ENCODE measurements around the gene TTC28. TPM values are rescaled to one million over a fixed set of nuclear protein-coding genes. Genes with fewer than 3 reads are reported as not detected.

The TTC28 gene
- total RNA-seq, 1 donor from 2014 or later, result 23.2 TPM

DNA sequence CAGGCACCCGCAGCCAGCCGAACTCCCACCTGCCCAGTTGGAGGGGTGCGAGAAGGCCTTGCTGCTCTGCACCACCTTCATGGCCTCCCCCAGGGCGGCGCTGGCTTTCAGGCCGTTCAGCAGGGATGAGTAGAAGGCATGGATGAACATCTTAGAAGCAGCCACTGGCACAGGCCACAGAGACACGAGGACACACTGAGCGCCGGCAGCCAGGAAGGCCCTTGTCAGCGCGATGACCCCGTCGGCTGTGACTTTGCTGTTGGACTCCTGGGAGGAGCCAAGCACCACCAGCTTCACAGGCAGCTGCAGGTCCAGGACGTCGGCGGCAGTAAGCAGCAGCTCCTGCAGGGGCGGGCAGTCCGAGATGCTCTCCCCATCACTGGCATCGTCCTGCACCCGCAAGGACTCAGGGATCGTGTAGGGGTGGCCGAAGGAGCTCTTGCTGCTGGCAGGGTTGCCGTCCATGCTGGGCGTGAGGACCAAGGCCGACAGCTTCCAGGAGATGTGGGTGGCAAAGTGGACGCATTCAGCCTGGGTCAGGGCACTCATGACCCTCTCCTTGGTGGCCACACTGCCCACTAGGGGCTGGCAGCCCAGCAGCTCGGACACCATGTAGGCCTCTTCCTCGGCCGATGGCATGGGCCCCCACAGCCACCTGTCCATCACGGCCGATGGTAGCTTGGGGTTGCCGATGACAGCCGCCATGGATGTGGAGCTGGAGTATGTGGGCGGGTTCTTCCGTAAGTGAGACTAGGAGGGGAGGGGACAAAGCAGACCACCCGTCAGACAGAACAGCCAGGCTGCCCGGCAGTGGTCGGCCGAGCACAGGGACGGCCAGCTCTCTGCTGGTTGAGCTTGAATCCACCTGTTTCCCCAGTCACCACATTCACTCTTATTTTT, 680.9 kb downstream of the TTC28 start:
- Histone ChIP-seq H3K9ac (ENCODE audit: low read length) (no peak overlapping the region), H4K20me1 (ENCODE audit: insufficient read depth, low read length) (no peaks in the 10 kb centered on the region), H3K79me2 (ENCODE audit: insufficient read depth, low read length) (no peaks in the 10 kb centered on the region), H3K27me3 (ENCODE audit: insufficient read depth, low read length) (no peaks in the 10 kb centered on the region), H2AFZ (ENCODE audit: low read depth, low read length) (no peak overlapping the region), H3K9me3 (ENCODE audit: insufficient read depth, low read depth, low read length) (no peaks in the 10 kb centered on the region), H3K36me3 (ENCODE audit: insufficient read depth, low read length) (no peaks in the 10 kb centered on the region), H3K4me2 (ENCODE audit: low read length) (no peak overlapping the region), H3K4me1 (ENCODE audit: insufficient read depth, low read length) (peaks cover 10% of the 10 kb centered on the region), H3K4me3 (ENCODE audit: insufficient read depth, low read depth, low read length) (no peak overlapping the region), H3K27ac (ENCODE audit: low read depth, low read length) (no peak overlapping the region)
- Mint-ChIP-seq H3K9me3 (ENCODE audit: unreplicated experiment) (no peaks in the 10 kb centered on the region), H3K36me3 (ENCODE audit: low read depth, unreplicated experiment) (peaks cover 21% of the 10 kb centered on the region), H3K27ac (ENCODE audit: unreplicated experiment) (no peak overlapping the region), H3K4me3 (ENCODE audit: unreplicated experiment) (no peak overlapping the region), H3K4me1 (ENCODE audit: low read depth, unreplicated experiment) (peaks cover 10% of the 10 kb centered on the region), H3K27me3 (ENCODE audit: low read depth, unreplicated experiment) (peaks cover 4% of the 10 kb centered on the region)
- no peak for FAIRE-seq
- DNase-seq (ENCODE audit: low read depth), result no peak
- no peak for TF ChIP-seq EZH2 (IDR thresholded peaks at IDR 0.05; ENCODE audit: insufficient read depth, low read length)
- TF ChIP-seq CTCF (IDR thresholded peaks at IDR 0.05; ENCODE audit: insufficient read depth, low read depth, low read length), result no peak

DNA sequence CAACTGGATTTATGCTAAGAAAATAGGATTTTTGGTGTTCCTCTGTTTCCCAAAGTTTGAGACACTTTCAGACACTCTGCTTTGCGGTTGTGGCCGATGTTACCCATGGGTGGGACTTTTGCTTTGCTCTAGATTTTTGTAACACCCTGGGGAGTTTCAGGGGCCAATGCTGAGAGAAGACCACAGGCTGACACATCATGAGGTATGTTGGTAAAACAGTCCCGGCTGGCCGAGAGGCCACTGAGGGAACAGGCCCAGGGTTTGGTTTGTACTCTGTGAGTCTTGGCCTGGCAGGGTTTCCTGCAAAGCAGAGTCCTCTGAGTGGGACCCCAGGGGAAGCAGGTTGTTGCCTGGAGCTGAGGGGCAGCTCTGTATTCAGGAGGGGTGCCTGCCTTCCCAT, 682.1 kb downstream of the TTC28 start:
- Histone ChIP-seq H3K4me2 (ENCODE audit: low read length) (peak overlapping the region; percentile 34), H3K9me3 (ENCODE audit: insufficient read depth, low read depth, low read length) (no peaks in the 10 kb centered on the region), H2AFZ (ENCODE audit: low read depth, low read length) (no peak overlapping the region), H3K4me3 (ENCODE audit: insufficient read depth, low read depth, low read length) (no peak overlapping the region), H3K4me1 (ENCODE audit: insufficient read depth, low read length) (peaks cover 10% of the 10 kb centered on the region), H3K27ac (ENCODE audit: low read depth, low read length) (no peak overlapping the region), H3K79me2 (ENCODE audit: insufficient read depth, low read length) (no peaks in the 10 kb centered on the region), H3K36me3 (ENCODE audit: insufficient read depth, low read length) (no peaks in the 10 kb centered on the region), H3K27me3 (ENCODE audit: insufficient read depth, low read length) (no peaks in the 10 kb centered on the region), H3K9ac (ENCODE audit: low read length) (no peak overlapping the region), H4K20me1 (ENCODE audit: insufficient read depth, low read length) (no peaks in the 10 kb centered on the region)
- Mint-ChIP-seq H3K4me1 (ENCODE audit: low read depth, unreplicated experiment) (peaks cover 10% of the 10 kb centered on the region), H3K27ac (ENCODE audit: unreplicated experiment) (no peak overlapping the region), H3K27me3 (ENCODE audit: low read depth, unreplicated experiment) (no peaks in the 10 kb centered on the region), H3K9me3 (ENCODE audit: unreplicated experiment) (no peaks in the 10 kb centered on the region), H3K4me3 (ENCODE audit: unreplicated experiment) (no peak overlapping the region), H3K36me3 (ENCODE audit: low read depth, unreplicated experiment) (peaks cover 23% of the 10 kb centered on the region)
- TF ChIP-seq EZH2 (IDR thresholded peaks at IDR 0.05; ENCODE audit: insufficient read depth, low read length) (no peak), CTCF (IDR thresholded peaks at IDR 0.05; ENCODE audit: insufficient read depth, low read depth, low read length) (no peak)
- FAIRE-seq (no peak), DNase-seq (ENCODE audit: low read depth) (no peak)

GRCh38 chr22:27996981-27997380, 682.7 kb downstream of the TTC28 start:
- Histone ChIP-seq H3K27ac (ENCODE audit: low read depth, low read length) (no peak overlapping the region), H3K9ac (ENCODE audit: low read length) (no peak overlapping the region), H3K4me3 (ENCODE audit: insufficient read depth, low read depth, low read length) (no peak overlapping the region), H2AFZ (ENCODE audit: low read depth, low read length) (no peak overlapping the region), H3K36me3 (ENCODE audit: insufficient read depth, low read length) (no peaks in the 10 kb centered on the region), H3K4me1 (ENCODE audit: insufficient read depth, low read length) (peaks cover 10% of the 10 kb centered on the region), H3K79me2 (ENCODE audit: insufficient read depth, low read length) (no peaks in the 10 kb centered on the region), H4K20me1 (ENCODE audit: insufficient read depth, low read length) (no peaks in the 10 kb centered on the region), H3K4me2 (ENCODE audit: low read length) (no peak overlapping the region), H3K27me3 (ENCODE audit: insufficient read depth, low read length) (no peaks in the 10 kb centered on the region), H3K9me3 (ENCODE audit: insufficient read depth, low read depth, low read length) (no peaks in the 10 kb centered on the region)
- TF ChIP-seq EZH2 (IDR thresholded peaks at IDR 0.05; ENCODE audit: insufficient read depth, low read length) (no peak), CTCF (IDR thresholded peaks at IDR 0.05; ENCODE audit: insufficient read depth, low read depth, low read length) (no peak)
- no peak for DNase-seq (ENCODE audit: low read depth)
- peaks cover 10% of the 10 kb centered on the region for H3K4me1 Mint-ChIP-seq (ENCODE audit: low read depth, unreplicated experiment)
- H3K36me3 Mint-ChIP-seq (ENCODE audit: low read depth, unreplicated experiment), result peaks cover 21% of the 10 kb centered on the region
- no peak overlapping the region for H3K27ac Mint-ChIP-seq (ENCODE audit: unreplicated experiment)
- H3K9me3 Mint-ChIP-seq (ENCODE audit: unreplicated experiment), result no peaks in the 10 kb centered on the region
- no peak overlapping the region for H3K4me3 Mint-ChIP-seq (ENCODE audit: unreplicated experiment)
- no peak for FAIRE-seq
- no peaks in the 10 kb centered on the region for H3K27me3 Mint-ChIP-seq (ENCODE audit: low read depth, unreplicated experiment)
